Ammon's horn (tissue), 1 donor: ENCODE results near the gene FMN2.

Experiments
- DNase-seq: peaks from one replicate; pipeline ENCODE4 v3.0.0-alpha.2; 2016; ENCODE audit warnings: low spot score

Gene FMN2

GRCh38 chr1:240424740-240425464 lies 333.2 kb downstream of the FMN2 start:
- no peak for DNase-seq

DNA sequence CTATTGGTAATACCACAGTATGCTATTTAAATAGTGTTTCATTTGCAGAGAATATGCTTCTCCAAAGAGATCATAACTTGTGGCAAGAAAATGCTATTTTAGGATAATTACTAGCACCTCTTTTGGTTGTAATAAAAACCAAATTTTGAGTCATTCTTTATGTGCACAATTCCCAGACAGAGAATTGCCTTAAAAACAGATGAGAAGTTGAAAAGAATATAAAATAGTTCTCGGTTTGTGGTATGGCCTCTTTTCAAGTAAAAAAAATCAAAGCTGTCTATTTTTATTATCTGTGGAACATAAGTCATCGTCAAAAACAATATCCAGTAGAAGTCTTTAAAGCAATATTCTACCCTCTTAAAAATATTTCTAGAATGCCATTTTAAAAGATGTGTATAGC lies 334.4 kb downstream of the FMN2 start:
- DNase-seq = no peak

DNA sequence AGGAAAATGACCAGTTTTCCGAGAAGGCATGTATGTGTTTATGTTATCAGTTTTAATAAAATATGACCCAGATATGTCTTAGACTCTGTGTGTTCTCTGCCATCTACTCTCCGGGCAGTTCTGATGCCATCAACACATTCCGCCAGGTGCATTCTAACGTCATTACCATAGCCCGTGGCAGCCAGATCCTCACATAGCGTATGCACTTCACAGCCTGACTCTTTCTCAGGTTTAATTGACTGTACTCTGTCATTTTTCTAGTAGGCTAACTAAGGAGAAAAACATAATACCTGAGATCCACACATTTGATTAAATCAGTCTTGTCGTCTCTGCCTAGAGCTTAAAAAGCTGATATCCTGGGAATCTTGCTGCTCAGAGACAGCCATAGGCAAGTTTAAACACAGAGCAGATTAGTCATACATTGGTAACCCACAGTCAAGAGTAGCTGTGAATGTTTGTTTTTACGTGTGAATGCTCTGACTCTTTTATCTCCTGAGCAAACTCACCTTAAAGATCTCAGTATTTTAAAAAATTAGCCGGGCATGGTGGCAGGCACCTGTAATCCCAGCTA lies 344.4 kb downstream of the FMN2 start:
- no peak for DNase-seq

DNA sequence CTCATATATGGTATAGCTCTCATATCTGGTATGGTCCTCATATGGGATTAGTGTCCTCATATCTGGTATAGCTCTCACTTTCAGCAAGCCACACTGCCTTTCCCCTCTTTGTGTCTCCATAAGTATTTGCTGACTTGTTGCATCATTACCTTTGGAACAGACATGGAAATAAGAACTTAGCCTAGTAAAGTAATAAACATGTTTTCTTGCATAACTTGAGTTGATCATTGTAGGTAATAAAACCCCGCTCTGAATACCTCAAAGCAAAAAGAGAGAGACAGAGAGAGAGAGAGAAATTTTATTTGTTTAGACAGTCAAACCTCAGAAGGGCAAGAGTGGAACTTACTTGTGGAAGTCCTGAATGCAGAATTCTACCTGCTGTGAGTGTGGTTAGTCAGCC lies 350.0 kb downstream of the FMN2 start:
- no peak for DNase-seq

- DNase-seq = no peak
Measured at GRCh38 chr1:240445369-240445768, 353.7 kb downstream of the FMN2 start.

DNA sequence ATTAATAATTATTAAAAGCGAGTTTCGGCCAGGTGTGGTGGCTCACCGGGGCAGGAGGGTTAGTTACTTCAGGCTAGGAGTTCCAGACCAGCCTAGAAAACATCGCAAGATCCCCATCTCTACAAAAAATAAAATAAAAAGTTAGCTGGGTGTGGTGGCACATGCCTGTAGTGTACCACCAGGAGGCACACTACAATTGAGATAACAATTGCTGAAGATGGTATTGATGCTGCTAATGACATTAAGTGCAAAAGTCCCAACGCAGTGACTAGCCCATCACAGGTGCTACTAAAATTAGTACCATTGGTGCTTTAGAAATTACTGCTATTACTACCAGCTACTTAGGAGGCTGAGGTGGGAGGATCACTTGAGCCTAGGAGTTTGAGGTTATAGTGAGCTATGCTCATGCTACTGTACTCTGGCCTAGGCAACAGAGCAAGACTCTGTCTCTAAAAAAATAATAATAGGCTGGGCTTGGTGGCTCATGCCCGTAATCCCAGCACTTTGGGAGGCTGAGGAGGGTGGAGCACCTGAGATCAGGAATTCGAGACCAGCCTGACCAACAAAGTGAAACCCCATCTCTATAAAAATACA lies 363.6 kb downstream of the FMN2 start:
- no peak for DNase-seq

DNA sequence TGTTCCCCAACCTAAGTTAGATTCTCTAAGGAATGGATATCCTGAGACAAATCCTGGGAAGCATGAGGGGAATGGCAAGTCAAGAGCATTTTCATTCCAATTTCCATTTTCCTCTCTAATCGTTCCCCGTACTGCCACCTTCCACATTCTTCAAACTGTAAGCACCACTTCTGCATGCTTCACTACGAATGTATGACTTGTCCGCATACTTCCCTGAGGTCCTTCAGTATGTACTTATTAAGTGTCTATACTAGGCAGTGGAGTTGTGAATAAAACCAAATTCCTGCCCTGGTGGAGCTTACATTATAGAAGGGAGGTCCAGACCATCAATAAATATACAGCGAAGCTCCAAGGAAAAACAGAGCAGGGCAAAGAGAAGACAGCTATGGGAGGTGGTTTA lies 365.5 kb downstream of the FMN2 start:
- no peak for DNase-seq

GRCh38 chr1:240462277-240462676 lies 370.6 kb downstream of the FMN2 start:
- DNase-seq = no peak

DNA sequence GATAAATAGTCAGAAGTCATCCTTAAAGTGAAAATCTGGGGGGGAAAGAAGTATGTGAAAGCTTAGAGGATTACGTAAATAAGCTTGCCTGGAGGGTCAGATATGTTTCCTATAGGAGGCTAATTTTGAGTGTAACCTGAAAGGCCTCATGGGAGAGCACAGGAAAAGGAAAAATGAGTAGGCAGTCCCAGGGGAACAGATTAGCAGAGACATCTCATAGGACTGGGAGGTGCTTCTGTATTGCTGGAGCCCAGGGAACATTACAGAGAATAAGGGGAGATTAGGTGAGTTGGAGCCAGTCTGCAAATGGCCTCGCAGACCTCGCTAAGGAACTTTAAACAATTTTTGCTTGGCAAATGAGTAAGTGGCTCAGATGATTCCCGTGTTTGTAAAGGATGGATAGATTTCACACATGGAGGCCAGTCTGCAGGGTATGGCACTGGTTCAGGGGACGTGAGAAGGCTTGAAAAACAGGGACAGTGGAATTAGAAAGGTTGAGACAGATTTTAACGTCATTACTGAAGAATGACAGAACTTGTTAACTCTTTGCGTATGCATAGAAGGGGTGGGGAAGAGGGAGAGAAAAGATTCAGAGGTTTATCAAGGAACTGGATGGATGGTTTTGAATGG lies 371.2 kb downstream of the FMN2 start:
- no peak for DNase-seq

DNA sequence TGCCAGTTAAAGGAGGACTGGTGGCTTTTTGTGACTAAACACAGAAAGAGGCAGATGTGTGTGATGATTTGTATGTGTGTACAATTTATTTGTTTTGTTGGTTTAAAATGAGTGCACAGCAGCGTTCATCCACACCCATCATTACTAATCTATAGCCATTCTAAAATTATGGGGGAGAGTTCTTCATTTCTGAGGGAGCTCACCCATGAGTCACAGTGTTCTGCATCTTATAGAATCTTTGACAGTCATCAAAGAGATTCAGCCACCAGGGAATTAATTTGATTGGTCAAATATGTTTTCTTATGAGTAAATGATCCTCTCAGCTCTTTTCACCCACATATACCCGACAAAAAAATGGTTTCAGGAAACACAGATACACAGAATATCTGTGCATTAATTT lies 372.4 kb downstream of the FMN2 start:
- no peak for DNase-seq

GRCh38 chr1:240465531-240465940 lies 373.9 kb downstream of the FMN2 start:
- no peak for DNase-seq

DNA sequence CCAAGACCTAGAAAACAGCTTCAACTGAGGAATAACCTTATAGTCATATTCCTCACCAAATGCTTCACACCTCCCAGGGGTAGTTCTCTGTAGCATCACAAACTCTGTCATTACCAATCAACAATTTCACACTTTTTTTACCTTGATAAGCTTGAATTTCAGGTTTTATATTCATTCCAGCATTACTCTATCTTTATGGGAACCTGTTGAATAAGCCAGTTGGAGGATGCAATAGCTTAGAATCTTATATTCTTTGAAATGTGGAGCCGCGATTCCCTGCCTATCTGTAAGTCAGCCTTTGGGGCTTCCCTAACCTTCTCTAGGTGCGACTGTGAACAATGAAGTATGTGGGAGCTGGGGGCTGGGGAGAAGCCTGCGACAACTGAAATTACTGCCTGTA lies 374.8 kb downstream of the FMN2 start:
- no peak for DNase-seq

- DNase-seq = no peak
Measured at GRCh38 chr1:240467895-240468294, 376.2 kb downstream of the FMN2 start.

GRCh38 chr1:240468656-240469055 lies 377.0 kb downstream of the FMN2 start:
- peak; percentile 36 for DNase-seq

- no peak for DNase-seq
Measured at GRCh38 chr1:240474133-240474614, 382.5 kb downstream of the FMN2 start.

DNA sequence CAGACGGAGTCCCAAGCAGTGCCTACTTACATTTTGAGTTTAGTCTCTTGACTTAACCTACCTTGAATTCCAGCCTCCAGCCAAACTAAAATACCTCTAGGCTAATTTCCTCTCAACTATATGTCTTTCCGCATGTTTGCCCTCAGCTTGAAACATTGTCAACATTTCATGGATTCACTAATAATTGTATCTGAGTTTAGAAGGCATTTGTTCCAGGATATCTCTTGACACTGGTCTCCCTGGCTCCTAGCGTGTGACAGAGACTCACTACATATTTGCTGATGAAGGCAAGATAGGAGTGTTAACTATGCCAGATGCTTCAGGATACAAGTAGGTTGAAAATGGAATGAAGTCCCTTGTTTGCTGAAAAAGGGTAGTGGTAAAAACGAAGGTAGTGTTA lies 384.1 kb downstream of the FMN2 start:
- DNase-seq = no peak

DNA sequence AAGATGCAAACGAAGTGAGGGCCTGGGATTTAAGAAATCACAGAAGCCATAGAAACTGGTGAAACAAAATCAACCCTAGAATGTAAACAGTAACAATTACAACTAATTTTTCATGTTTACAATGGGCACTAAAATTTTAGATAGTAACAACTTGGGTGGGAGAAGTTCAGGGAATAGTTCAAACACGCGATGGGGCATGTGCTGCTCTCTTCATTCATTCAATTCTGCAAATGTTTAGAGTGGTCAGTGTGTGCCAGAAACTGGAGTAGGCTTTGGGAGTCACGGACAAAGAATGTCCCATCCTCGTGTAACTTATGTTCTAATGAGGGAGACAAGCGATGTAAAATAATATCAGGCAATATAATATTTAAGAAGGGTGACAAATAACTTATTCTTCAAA lies 386.9 kb downstream of the FMN2 start:
- DNase-seq = no peak

DNA sequence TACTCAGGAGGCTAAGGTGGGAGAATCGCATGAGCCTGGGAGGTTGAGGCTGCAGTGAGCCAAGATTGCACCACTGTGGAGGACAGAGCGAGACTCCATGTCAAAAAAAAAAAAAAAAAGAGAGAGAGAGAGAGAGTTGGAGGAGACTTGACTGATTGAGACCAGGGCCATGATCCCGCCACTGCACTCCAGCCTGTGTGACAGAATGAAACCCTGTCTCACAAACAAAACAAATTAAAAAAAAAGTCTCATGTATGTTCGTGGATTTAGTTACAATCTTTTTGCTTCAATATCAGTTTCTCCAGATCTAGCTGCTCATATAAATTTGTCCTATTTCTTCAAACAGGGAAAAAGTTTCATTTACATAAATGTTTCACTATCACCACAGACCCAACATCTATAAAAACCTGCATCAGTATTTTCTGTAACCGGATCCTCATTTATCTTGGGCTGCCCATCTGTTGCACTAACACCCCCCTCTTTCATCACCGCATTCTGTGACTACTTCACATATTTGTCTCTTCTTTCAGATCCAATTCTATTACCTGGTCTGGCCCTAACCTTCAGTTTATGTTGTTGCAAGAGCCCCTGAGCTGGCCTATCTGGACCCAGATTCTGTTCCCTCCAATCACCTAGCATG lies 393.2 kb downstream of the FMN2 start:
- DNase-seq = no peak

DNA sequence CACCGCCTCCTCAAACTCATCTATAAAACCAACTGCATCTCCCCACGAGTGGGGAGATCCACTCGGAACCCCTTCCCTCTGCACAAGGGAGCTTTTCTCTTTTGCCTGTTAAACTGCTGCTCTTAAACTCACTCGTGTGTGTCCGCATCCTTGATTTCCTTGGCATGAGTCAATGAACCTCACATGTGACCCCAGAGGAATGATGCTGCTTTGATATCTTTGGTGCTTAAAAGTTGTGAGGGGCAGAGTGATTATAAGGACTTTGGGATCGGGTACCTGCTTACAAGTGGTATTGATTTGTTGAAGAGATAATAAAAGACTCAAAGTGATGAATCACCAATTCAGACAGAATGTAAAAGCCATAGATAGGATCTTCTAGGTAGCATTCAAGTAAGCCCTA lies 394.9 kb downstream of the FMN2 start:
- no peak for DNase-seq

- DNase-seq = no peak
Measured at GRCh38 chr1:240487493-240487892, 395.8 kb downstream of the FMN2 start.

- DNase-seq = no peak
Measured at GRCh38 chr1:240491156-240491555, 399.5 kb downstream of the FMN2 start.

DNA sequence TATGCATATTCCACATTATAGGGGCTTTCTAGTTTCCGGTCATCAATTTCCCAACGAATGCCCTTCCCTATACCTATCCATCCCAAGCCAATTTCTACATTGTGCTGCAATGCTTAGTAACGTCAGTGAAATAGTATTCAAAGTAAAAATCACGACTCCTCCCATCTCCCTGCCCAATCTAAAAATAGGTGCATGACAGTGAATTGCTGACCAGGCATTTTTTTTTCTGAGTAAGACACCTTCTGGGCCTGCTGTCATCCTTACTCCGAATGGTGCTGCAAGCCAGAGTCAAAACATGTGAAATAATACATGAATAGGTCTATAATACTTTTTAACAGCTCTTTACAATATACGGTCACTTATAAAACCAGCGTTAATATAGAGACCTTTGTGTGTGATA lies 400.1 kb downstream of the FMN2 start:
- DNase-seq = no peak
